ENCODE data around the gene SPATA31E1. TPM values are rescaled to one million over a fixed set of nuclear protein-coding genes. Genes with fewer than 3 reads are reported as not detected.
"Not testable (repeated sequence)": the region's sequence is repeated elsewhere in the genome, so short reads cannot be mapped to it uniquely, and the experiment has no call there.

Gene SPATA31E1
- total RNA-seq, 1 experiment from 2014 or later, result not detected

- no peaks in the 10 kb centered on the region for H3K9me3 ChIP-seq
- no peaks in the 10 kb centered on the region for H3K27me3 ChIP-seq (replicated peaks; ENCODE audit: control insufficient read depth, insufficient read depth, low read length)
- POLR2A ChIA-PET, result no interaction called here
- Mint-ChIP-seq H3K27ac (ENCODE audit: unreplicated experiment) (no peak overlapping the region), H3K4me1 (ENCODE audit: low read depth, unreplicated experiment) (no peaks in the 10 kb centered on the region), H3K27me3 (ENCODE audit: insufficient read depth, unreplicated experiment) (no peaks in the 10 kb centered on the region), H3K4me3 (ENCODE audit: unreplicated experiment) (no peak overlapping the region), H3K36me3 (ENCODE audit: insufficient read depth, unreplicated experiment) (no peaks in the 10 kb centered on the region), H3K9me3 (ENCODE audit: unreplicated experiment) (peaks cover 10% of the 10 kb centered on the region)
- intact Hi-C loops (cut with micrococcal nuclease; ENCODE audit: unreplicated experiment), result no loop called here
- CTCF ChIA-PET, result no interaction called here
- BruUV-seq (replicated peaks), result no TSS peak
- no peaks in the 10 kb centered on the region for H3K4me1 ChIP-seq
- no peak overlapping the region for H3K4me3 ChIP-seq (ENCODE audit: low read depth, low read length)
- H3K36me3 ChIP-seq (ENCODE audit: control insufficient read depth, insufficient read depth, low read length), result no peaks in the 10 kb centered on the region
- no peak for DNase-seq
- TF ChIP-seq CTCF (IDR thresholded peaks at IDR 0.05; ENCODE audit: insufficient read depth in 1 of 2, low read depth in 1 of 2, low read length in 1 of 2, severe bottlenecking in 1 of 2, unreplicated experiment in 1 of 2), result no peak
Measured at GRCh38 chr9:87898151-87898550, 15.5 kb downstream of the SPATA31E1 start.

- DNase-seq; intact Hi-C loops (cut with micrococcal nuclease; ENCODE audit: unreplicated experiment): not testable (repeated sequence)
Measured at GRCh38 chr9:87902371-87902770, 19.7 kb downstream of the SPATA31E1 start.

GRCh38 chr9:87909310-87910041, 26.8 kb downstream of the SPATA31E1 start:
- Mint-ChIP-seq H3K27ac (ENCODE audit: unreplicated experiment) (peak overlapping the region; percentile 33), H3K4me1 (ENCODE audit: low read depth, unreplicated experiment) (no peaks in the 10 kb centered on the region), H3K9me3 (ENCODE audit: unreplicated experiment) (no peaks in the 10 kb centered on the region), H3K36me3 (ENCODE audit: insufficient read depth, unreplicated experiment) (no peaks in the 10 kb centered on the region), H3K4me3 (ENCODE audit: unreplicated experiment) (no peak overlapping the region), H3K27me3 (ENCODE audit: insufficient read depth, unreplicated experiment) (no peaks in the 10 kb centered on the region)
- Histone ChIP-seq H3K4me1 (no peaks in the 10 kb centered on the region), H3K9me3 (no peaks in the 10 kb centered on the region), H3K36me3 (ENCODE audit: control insufficient read depth, insufficient read depth, low read length) (no peaks in the 10 kb centered on the region), H3K4me3 (ENCODE audit: low read depth, low read length) (no peak overlapping the region), H3K27me3 (replicated peaks; ENCODE audit: control insufficient read depth, insufficient read depth, low read length) (no peaks in the 10 kb centered on the region)
- ChIA-PET POLR2A (no interaction called here), CTCF (no interaction called here)
- TF ChIP-seq CTCF (IDR thresholded peaks at IDR 0.05; ENCODE audit: insufficient read depth in 1 of 2, low read depth in 1 of 2, low read length in 1 of 2, severe bottlenecking in 1 of 2, unreplicated experiment in 1 of 2), result no peak
- no TSS peak for BruUV-seq (replicated peaks)
- intact Hi-C loops (cut with micrococcal nuclease; ENCODE audit: unreplicated experiment), result no loop called here
- DNase-seq, result no peak

More at GRCh38 chr9:87902371-87902770, 19.7 kb downstream of the SPATA31E1 start:
- POLR2A ChIA-PET; H3K27me3 ChIP-seq (replicated peaks; ENCODE audit: control insufficient read depth, insufficient read depth, low read length); H3K36me3 Mint-ChIP-seq (ENCODE audit: insufficient read depth, unreplicated experiment); H3K9me3 Mint-ChIP-seq (ENCODE audit: unreplicated experiment); H3K4me1 Mint-ChIP-seq (ENCODE audit: low read depth, unreplicated experiment); CTCF ChIA-PET; BruUV-seq (replicated peaks); H3K4me3 ChIP-seq (ENCODE audit: low read depth, low read length); H3K9me3 ChIP-seq; H3K36me3 ChIP-seq (ENCODE audit: control insufficient read depth, insufficient read depth, low read length); H3K27ac Mint-ChIP-seq (ENCODE audit: unreplicated experiment); H3K4me3 Mint-ChIP-seq (ENCODE audit: unreplicated experiment); H3K27me3 Mint-ChIP-seq (ENCODE audit: insufficient read depth, unreplicated experiment); H3K4me1 ChIP-seq: not testable (repeated sequence)

Measured in Caco-2 (cell line).